OCI-LY3 (cell line): ENCODE measurements around the gene CUX1.
A peak's percentile ranks its signal among the peaks of the same experiment; 100 is the strongest.
"Not testable (repeated sequence)": the region's sequence is repeated elsewhere in the genome, so short reads cannot be mapped to it uniquely, and the experiment has no call there.

ENCODE experiments used
- H2AFZ ChIP-seq: fragments of 200-600, 300-600 bp; shearing (Covaris generic); 2 replicates; pipeline ENCODE4 v1.6.0; 2014; ENCODE audit warnings: antibody characterized with exemption, low read depth, low read length
- H3K27ac ChIP-seq: fragments of 200-600, 300-600 bp; sonication (generic); 2 replicates; pipeline ENCODE4 v1.5.1; 2014; ENCODE audit warnings: mild to moderate bottlenecking, low read length, moderate library complexity, mixed read lengths
- H3K27me3 ChIP-seq: fragments of 200-600, 300-600 bp; sonication (generic); 2 replicates; pipeline ENCODE4 v1.6.1; 2014; ENCODE audit warnings: low read depth, low read length, mixed read lengths
- H3K36me3 ChIP-seq: fragments of 200-600, 300-600 bp; sonication (generic); replicated peaks from 2 replicates; pipeline ENCODE3; 2014; ENCODE audit warnings: low read depth, low read length, mixed read lengths
- H3K4me1 ChIP-seq: fragments of 300-600, 200-600 bp; sonication (generic); 2 replicates; pipeline ENCODE4 v1.6.1; 2014; ENCODE audit warnings: low read length, mixed read lengths
- H3K4me2 ChIP-seq: fragments of 200-600, 300-600 bp; sonication (generic); 2 replicates; pipeline ENCODE4 v1.6.1; 2014; ENCODE audit warnings: low read length, mixed read lengths
- H3K4me3 ChIP-seq: fragments of 300-600, 200-600 bp; sonication (generic); 2 replicates; pipeline ENCODE4 v1.5.1; 2014; ENCODE audit warnings: antibody characterized with exemption, mild to moderate bottlenecking, low read length, moderate library complexity
- H3K79me2 ChIP-seq: fragments of 300-600, 200-600 bp; shearing (Covaris generic); 2 replicates; pipeline ENCODE4 v1.6.1; 2014; ENCODE audit warnings: mild to moderate bottlenecking, low read length, mixed read lengths
- H3K9ac ChIP-seq: fragments of 300-600, 200-600 bp; shearing (Covaris generic); 2 replicates; pipeline ENCODE4 v1.6.0; 2014; ENCODE audit warnings: mild to moderate bottlenecking, low read length, moderate library complexity
- H3K9me3 ChIP-seq: fragments of 200-600, 300-600 bp; shearing (Covaris generic); 2 replicates; pipeline ENCODE4 v1.6.1; 2014; ENCODE audit warnings: low read length, mixed read lengths; ENCODE audit not compliant: insufficient read depth
- H4K20me1 ChIP-seq: fragments of 200-600, 300-600 bp; sonication (generic); 2 replicates; pipeline ENCODE4 v1.6.1; 2016; ENCODE audit warnings: low read length, mixed read lengths; ENCODE audit not compliant: insufficient read depth
- EZH2phosphoT487 ChIP-seq: fragments of 200-600 bp; shearing (Covaris generic); IDR thresholded peaks from 2 replicates; pipeline ENCODE4 v1.6.1; 2018; ENCODE audit warnings: antibody characterized with exemption, mixed run types, low read depth
- TF ChIP-seq, protein P1 (sequence below): fragments of 200-600, 300-600 bp; sonication (generic); IDR thresholded peaks from 2 replicates; pipeline ENCODE4 v1.5.1; 2014; ENCODE audit warnings: antibody characterized with exemption, low read length, low read depth

Gene CUX1

GRCh38 chr7:102042016-102042656, 224.7 kb downstream of the CUX1 start:
- Histone ChIP-seq H3K79me2 (peaks cover 4% of the 10 kb centered on the region; the same call in 1 of the 2 replicates), H2AFZ (no peak overlapping the region), H3K36me3 (no peaks in the 10 kb centered on the region), H3K9ac (no peak overlapping the region), H3K4me1 (peaks cover 16% of the 10 kb centered on the region), H3K9me3 (no peaks in the 10 kb centered on the region), H3K4me3 (no peak overlapping the region), H3K27ac (no peak overlapping the region), H3K27me3 (no peaks in the 10 kb centered on the region), H3K4me2 (no peak overlapping the region), H4K20me1 (peaks cover 24% of the 10 kb centered on the region)
- TF ChIP-seq EZH2phosphoT487: no peak
- TF ChIP-seq, protein P1, sequence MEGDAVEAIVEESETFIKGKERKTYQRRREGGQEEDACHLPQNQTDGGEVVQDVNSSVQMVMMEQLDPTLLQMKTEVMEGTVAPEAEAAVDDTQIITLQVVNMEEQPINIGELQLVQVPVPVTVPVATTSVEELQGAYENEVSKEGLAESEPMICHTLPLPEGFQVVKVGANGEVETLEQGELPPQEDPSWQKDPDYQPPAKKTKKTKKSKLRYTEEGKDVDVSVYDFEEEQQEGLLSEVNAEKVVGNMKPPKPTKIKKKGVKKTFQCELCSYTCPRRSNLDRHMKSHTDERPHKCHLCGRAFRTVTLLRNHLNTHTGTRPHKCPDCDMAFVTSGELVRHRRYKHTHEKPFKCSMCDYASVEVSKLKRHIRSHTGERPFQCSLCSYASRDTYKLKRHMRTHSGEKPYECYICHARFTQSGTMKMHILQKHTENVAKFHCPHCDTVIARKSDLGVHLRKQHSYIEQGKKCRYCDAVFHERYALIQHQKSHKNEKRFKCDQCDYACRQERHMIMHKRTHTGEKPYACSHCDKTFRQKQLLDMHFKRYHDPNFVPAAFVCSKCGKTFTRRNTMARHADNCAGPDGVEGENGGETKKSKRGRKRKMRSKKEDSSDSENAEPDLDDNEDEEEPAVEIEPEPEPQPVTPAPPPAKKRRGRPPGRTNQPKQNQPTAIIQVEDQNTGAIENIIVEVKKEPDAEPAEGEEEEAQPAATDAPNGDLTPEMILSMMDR: no peak

DNA sequence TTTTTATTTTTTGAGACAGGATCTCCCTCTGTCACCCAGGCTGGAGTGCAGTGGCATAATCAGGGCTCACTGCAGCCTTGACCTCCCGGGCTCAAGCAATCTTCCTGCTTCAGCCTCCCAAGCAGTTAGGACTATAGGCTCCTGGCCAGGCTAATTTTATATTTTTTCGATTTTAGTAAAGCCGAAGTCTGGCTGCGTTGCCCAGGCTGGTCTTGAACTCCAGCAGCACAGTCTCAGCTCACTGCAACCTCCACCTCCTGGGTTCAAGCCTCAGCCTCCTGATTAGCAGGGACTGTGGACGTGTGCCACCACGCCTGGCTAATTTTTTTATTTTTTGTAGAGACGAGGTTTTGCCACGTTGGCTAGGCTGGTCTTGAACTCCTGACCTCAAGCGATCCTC, 225.4 kb downstream of the CUX1 start:
- not testable (repeated sequence) for H3K4me2 ChIP-seq, H3K27ac ChIP-seq, H2AFZ ChIP-seq, H3K9me3 ChIP-seq, H3K79me2 ChIP-seq, H3K27me3 ChIP-seq, H3K9ac ChIP-seq, H3K4me3 ChIP-seq, H3K36me3 ChIP-seq
- peaks cover 17% of the 10 kb centered on the region for H3K4me1 ChIP-seq
- H4K20me1 ChIP-seq: peaks cover 26% of the 10 kb centered on the region

GRCh38 chr7:102044641-102044983, 227.2 kb downstream of the CUX1 start:
- Histone ChIP-seq H2AFZ (no peak overlapping the region), H3K27me3 (no peaks in the 10 kb centered on the region), H3K9ac (no peak overlapping the region), H4K20me1 (peaks cover 36% of the 10 kb centered on the region), H3K4me1 (peaks cover 26% of the 10 kb centered on the region), H3K4me3 (no peak overlapping the region), H3K4me2 (no peak overlapping the region), H3K27ac (no peak overlapping the region), H3K36me3 (no peaks in the 10 kb centered on the region), H3K9me3 (no peaks in the 10 kb centered on the region), H3K79me2 (peaks cover 4% of the 10 kb centered on the region; the same call in 1 of the 2 replicates)
- TF ChIP-seq EZH2phosphoT487: no peak
- TF ChIP-seq, protein P1: no peak

DNA sequence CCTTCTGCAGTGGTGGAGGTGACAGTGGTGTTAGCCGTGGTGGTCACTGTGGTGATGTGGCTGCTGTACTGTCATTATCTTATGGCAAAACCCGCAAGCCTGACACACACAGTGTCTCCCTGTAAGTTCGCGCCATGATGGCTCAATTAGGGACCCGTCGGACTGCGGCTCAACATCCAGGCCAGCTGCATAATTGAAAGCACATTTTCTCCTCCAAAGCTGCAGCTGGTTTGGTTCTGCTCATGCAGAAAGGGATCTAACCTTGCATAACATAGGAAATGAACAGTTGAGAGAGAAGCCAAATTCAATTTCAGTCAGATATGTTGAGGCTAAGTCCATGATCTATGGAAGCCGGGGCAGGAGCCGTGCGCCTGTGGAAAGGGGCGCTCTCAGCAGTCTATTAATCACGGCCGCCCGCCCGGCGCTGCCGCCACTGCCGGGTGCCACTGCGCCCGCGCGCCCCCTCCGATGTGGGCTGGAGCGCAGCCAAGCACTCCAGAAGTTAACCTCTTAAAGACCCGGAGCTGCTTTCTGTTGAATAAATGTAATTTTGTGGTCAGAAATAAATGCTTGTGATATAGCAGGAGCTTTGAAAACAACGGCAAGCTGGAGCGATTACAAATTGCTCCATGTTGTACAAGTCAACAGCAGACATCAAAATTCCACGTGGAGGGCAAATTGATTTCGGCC, 227.7 kb downstream of the CUX1 start:
- no peak for TF ChIP-seq EZH2phosphoT487
- TF ChIP-seq, protein P1: no peak
- H2AFZ ChIP-seq: no peak overlapping the region
- no peaks in the 10 kb centered on the region for H3K9me3 ChIP-seq
- no peak overlapping the region for H3K27ac ChIP-seq
- H4K20me1 ChIP-seq: peaks cover 36% of the 10 kb centered on the region
- H3K4me2 ChIP-seq: peak overlapping the region; percentile 24; the same call in 1 of the 2 replicates
- no peaks in the 10 kb centered on the region for H3K27me3 ChIP-seq
- peaks cover 4% of the 10 kb centered on the region; the same call in 1 of the 2 replicates for H3K79me2 ChIP-seq
- peaks cover 26% of the 10 kb centered on the region for H3K4me1 ChIP-seq
- no peak overlapping the region for H3K4me3 ChIP-seq
- H3K9ac ChIP-seq: no peak overlapping the region
- no peaks in the 10 kb centered on the region for H3K36me3 ChIP-seq
